ENCODE results near the gene KIF25.
"Not testable (repeated sequence)": the region's sequence is repeated elsewhere in the genome, so short reads cannot be mapped to it uniquely, and the experiment has no call there.

The KIF25 gene

DNA sequence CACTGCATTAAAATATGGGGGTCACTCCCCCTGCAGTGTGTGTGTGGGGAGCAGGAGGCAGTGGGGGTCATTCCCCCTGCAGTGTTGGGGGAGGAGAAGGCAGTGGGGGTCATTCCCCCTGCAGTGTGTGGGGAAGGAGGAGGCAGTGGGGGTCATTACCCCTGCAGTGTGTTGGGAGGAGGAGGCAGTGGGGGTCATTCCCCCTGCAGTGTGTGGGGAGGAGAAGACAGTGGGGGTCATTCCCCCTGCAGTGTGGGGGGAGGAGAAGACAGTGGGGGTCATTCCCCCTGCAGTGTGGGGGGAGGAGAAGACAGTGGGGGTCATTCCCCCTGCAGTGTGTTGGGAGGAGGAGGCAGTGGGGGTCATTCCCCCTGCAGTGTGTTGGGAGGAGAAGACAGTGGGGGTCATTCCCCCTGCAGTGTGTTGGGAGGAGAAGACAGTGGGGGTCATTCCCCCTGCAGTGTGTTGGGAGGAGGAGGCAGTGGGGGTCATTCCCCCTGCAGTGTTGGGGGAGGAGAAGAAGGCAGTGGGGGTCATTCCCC lies 21.3 kb upstream of the KIF25 start:
- DNase-seq, result not testable (repeated sequence)

GRCh38 chr6:167976708-167977107 lies 20.8 kb upstream of the KIF25 start:
- no peak for DNase-seq

- no peak for DNase-seq
Measured at GRCh38 chr6:167977717-167978467, 19.6 kb upstream of the KIF25 start.

- DNase-seq, result no peak
Measured at GRCh38 chr6:167978607-167979006, 18.9 kb upstream of the KIF25 start.

DNA sequence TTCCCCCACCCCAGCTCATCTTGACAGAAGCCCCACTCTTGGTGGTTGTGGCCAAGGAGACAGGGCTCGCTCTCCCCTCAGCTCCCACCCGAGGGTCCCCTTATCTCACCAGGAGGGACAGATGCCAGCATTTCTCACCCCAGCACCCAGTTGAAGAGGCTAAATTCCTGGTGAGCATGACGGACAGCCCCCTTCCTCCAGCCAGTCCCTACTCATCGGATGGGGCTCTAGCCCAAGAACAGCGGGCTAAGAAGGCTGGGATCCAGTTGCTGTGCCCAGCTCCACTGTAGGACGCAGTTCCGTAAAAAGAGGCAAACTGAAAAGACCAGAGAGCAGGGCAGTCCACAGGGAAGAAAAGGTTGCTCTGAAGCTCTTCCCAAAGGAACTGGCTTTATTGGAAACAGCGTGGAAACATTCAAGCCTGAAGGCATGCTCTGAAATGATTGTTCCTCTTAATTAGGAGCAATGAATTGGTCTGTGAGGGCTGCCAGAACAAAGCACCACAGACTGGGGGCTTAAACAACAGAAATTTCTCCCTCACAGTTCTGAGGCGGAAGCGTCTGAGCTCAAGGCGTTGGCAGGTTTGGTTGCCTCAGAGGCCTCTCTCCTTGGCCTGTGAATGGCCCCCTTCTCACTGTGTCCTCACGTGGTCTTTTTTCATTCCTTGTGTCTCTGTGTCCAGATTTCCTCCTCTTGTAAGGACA lies 17.9 kb upstream of the KIF25 start:
- no peak for DNase-seq

DNA sequence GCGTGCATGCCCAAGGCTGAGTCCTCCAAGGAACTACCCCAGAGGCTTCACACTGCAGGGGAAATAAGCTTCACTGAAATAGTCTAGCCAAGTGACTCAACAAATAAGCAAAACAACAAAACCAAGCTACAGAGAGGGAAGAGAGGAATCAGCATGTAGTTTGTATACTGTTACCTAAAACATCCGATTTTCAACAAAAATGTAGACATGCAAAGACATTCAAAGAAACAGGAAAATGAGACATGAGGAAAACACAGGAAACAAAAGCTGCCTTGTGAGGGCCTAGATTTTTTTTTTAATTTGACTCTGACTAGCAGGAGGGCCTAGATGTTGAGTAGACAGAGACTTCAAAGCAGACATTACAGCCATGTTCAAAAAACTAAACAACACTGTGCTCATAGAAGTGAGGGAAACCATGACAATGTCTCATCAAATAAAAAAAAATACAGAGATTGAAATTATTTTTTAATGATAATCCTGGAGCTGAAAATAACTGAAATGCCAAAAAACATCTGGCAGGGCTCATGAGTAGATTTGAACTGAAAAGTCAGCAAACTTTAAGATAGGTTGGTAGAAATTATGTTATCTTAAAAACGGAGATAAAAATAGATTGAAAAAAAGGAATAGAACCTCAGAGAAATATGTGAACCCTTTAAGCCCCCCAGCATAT lies 16.4 kb upstream of the KIF25 start:
- no peak for DNase-seq

GRCh38 chr6:167981916-167982462 lies 15.5 kb upstream of the KIF25 start:
- DNase-seq, result no peak

DNA sequence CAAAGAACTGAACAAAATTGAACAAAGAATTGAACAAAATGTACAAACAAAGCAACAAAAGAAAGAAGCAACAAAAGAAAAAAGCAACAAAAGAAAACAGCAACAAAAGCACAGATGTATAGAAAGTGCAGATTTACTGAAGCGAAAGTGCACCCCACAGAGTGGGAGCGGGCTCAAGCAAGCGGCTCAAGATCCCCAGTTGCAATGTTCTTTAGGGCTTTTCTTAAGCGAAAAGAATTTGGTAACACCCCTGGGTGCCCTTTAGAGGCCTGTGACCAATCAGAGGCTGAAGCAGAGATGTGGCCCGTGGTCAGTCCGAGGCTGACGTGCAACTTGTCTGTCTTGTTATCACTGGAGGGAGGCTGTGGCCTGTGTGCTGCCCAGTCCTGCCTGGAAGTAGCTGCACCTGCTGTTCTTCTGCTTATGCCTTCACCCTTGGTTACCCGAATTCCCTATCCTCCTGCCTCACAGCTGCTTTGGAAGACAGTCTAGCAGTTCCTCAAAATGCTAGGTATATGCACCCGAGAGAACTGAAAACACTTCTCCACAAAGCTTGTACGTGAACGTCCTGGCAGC lies 13.2 kb upstream of the KIF25 start:
- no peak for DNase-seq

DNA sequence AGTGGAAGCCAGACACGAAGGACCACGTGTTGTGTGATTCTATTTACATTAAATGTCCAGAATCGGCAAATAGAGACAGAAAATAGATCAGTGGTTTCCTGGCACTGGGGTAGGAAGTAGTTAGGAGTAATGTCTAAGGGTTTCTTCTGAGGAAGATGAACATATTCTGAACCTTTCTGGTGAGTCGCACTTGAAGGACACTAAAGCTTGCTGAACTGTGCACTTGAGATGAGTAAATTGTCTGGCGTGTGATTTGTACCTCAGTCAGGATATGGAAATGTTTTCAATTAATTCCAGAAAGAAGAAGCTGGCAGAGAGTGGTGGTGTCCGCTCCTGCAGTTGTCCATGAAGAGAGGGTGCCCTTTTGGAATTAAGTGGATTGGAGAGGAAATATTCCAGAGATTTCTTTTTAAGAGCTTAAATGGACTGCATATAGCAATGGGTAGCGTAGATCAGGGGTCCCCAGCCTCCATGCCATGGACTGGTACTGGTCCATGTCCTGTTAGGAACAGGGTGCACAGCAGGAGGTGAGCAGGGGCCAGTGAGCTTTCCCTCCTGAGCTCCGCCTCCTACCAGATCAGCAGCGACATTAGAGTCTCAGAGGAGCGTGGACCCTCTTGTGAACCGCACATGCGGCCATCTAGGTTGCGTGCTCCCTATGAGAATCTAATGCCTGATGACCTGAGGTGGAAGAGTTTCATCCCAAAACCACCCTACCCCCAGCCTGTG lies 12.4 kb upstream of the KIF25 start:
- DNase-seq, result no peak

GRCh38 chr6:167985911-167986595 lies 11.4 kb upstream of the KIF25 start:
- no peak for DNase-seq

DNA sequence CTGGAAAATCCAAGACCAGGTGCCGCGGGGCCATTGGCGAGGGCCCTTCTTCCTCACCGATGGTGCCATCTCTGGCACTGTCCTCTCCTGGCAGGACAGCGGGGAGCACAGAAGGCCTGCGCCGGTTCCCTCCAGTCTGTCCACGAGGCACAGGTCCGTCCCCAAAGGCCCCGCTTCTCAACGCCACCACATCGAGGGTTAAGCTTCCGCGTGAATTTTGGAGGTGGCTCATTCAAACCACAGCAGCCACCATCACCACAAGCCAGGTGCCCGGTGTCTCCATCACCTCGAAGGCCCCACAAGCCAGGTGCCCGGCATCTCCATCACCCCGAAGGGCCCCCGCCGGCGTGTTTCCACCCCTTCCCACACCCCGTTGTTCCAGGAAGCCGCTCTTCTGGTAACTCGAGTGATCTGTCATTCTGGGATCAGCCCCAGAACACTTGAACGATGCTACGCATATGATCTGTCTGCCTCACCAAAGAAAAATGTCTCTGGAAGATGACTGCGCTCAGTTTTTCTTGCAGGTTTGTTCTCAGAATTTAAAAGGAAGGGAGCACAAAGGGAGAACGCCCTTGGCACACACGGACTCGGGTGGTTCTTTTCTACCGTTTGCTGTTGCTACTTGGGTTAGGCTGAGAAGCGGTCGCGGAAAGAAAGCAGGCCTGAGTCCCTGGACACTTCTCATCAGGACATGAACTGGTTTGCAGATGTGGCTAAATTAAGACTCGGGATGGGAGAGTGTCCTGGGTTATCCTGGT lies 9.9 kb upstream of the KIF25 start:
- DNase-seq, result no peak

DNA sequence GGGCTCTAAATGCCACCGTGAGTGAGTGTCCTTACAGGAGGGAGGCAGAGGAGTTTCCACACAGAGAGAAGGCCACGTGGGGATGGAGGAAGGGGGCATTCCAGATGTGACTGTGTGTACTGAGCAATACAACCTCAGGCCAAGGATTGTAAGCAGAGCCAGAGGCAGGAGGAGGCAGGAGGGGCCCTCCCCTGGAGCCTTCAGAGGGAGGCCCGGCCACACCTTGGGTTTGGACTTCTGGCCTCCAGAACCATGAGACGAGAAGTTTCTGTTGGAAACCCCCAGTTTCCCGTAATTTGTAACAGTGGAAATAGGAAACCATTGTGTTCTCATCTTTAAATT lies 9.3 kb upstream of the KIF25 start:
- DNase-seq, result no peak

DNA sequence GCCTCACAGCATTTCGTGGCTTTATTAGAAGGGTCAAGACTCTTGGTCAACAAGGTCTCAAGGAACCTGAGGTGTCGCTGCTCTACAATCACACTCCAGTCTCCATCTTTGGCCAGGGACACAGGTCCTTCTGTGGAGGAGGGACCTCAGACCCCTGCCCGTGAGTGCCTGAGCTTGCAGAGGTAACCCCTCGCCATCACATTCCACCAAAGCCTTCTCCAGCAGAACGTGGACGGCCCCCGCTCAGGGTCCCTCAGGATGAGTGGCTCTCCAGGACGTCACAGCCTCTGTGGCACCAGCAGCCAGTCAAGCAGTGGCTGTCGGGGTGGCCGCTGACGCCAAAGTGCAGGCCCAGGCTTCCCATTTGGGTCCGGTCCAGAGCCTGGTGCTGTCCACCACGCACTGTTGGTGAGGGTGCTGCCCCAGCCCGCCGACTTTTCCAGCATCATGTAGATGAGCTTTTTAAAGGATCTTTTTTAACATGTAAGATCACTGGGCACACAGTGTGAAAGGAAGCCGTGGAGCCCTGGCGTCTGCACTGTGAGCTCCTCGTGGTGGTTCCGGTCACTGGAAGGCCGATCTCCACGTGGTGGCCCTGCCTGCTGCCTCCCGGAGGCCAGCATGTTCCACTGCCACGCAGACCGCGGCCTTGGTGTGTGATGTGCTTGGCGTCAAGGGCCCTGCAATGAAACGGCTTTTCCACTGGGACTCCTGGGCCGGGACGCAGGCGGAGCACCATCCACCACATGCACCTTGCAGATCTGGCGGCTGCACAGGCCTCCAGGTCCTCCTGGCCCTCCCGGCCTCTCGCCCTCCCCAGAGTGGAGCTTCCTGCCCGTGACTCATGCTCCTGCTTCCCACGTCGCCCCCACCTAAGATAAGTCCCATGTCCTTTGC lies 8.3 kb upstream of the KIF25 start:
- no peak for DNase-seq

DNA sequence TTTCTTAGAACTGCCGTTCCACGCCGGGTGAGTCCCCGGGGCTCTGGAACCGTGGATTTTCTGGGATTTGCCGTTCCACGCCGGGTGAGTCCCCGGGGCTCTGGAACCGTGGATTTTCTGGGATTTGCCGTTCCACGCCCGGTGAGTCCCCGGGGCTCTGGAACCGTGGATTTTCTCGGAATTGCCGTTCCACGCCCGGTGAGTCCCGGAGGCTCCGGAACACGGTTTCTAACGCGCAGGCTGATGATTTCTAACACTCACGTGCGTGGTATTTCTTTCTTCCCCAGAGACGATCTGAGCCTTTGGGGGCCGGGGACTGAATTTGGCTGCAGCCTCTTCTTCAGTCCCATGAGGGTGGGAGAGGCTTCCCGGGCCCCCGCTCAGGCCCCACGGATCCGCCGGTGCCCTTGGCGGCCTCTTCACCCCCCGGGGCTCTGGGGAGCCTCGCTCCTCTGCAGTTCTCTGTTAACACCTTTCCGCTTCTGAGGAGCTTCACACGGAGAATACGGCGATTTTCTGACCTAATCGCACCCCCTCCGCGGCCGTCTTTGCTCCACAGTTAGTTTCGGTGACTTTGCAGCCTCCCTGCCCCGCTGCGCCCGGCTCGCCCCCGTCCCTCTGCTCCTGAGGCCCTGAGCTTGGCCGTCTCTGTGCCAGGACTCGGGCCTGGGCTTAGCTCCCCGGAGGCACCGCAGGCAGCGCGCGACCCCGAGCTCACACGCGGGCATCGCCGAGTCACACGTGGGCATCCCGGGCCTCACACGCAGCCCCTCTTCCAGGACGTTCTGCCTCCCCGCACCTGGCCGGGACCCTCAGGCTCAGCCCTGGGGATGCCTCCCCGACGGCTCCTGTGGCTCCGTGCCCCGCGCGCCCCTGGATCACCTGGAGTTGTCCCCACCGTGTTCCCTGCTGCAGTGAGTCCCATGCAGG lies 7.2 kb upstream of the KIF25 start:
- no peak for DNase-seq

DNA sequence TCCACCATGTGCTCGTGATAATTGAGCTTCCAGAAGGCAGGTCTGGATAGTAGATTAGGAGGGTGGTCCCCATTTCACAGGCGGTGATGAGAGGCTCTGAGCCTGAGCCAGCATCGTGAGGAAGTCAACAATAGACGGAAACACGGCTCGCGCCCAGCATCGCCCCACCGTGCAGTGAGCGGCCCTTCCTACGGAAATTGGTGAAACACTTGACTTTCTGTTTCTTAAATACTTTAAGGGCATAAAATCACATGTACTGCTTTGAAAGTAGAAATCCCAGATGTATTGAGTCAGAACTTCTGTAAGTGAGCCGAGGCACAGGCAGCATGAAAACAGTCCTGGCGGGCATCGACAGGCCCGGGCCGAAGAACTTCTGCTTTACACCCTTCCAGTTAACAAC lies 4.3 kb upstream of the KIF25 start:
- DNase-seq, result no peak

DNA sequence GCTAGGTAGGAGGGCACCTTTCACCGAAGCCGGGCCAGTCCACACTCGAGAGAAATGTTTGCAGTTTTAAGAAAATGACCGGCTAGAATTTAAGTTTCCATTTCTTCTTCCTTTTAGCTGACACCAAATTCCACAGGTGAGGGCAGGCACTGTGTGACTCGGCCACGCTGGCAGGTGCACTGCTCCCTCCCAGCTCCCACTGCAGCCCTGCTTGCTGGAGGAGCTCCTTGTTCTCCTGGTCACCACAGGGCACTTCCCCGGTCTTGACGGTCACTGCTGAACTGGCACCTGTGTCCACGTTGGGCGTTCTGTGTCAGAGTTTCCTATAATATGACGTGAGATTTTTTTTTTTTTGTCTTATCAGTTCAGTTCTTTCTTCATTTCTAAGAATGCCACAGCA lies 3.6 kb upstream of the KIF25 start:
- no peak for DNase-seq

- DNase-seq, result no peak
Measured at GRCh38 chr6:167995302-167995701, 2.2 kb upstream of the KIF25 start.

DNA sequence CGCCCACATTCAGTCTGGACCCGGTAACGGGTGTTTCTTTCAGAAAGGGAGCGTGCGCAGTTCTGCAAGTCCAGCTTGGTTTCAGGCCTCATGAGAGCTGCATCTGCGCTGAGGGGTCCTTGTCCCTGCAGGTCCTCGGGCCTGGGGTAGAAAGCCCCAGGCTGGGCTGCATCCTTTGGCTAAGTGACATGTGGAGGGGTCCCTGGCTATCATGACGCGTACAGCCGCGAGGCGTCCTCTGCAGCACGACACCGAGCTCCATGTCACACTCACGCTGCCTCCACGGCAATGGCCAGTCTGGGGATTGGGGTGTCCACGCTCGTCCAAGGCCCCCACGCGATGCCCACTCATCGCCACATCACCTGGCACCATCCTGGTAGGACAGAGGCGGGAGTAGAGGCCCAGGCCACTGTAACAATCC lies 1.7 kb upstream of the KIF25 start:
- no peak for DNase-seq
